Endothelial cell of umbilical vein (primary cell): ENCODE measurements around the gene MED12L. TPM values are rescaled to one million over a fixed set of nuclear protein-coding genes. Genes with fewer than 3 reads are reported as not detected.

Source experiments
- BruUV-seq: library from RNA; stranded (reverse); fragments of 400-500 nt; replicated peaks from 2 replicates; lab custom pipeline; 2021; lab: Mats Ljungman, UMichigan
- CTCF ChIA-PET: fragments of 300-600, 350-600 bp; sonication (Branson Sonifier 250); formaldehyde crosslinking; loops from one replicate; lab custom pipeline; 2021; ENCODE audit warnings: antibody characterized with exemption, inconsistent platforms; lab: Charles Lee
- POLR2A ChIA-PET: fragments of 300-600, 350-600 bp; sonication (Branson Sonifier 250); formaldehyde crosslinking; loops from one replicate; lab custom pipeline; 2021; ENCODE audit warnings: antibody characterized with exemption, inconsistent platforms; lab: Charles Lee
- DNase-seq: peaks from one replicate; pipeline ENCODE4 v3.0.0-alpha.2; 2011; ENCODE audit warnings: low read depth, low spot score
- FAIRE-seq: peaks from 2 replicates; lab custom pipeline; 2011; peaks lifted over from hg19 to GRCh38; lab: Jason Lieb, UNC
- H2AFZ ChIP-seq: 2 replicates; pipeline ENCODE4 v1.6.0; 2012; ENCODE audit warnings: low read depth, low read length, control low read depth, inconsistent platforms
- H3K27ac ChIP-seq: 2 replicates; pipeline ENCODE4 v1.5.1; 2011; ENCODE audit warnings: low read depth, mild to moderate bottlenecking, control low read depth, low read length, moderate library complexity; ENCODE audit not compliant: insufficient read depth
- H3K27me3 ChIP-seq, 2 experiments: 2 replicates each; pipeline versions ENCODE4 v1.6.0 to v1.6.1; 2011; ENCODE audit warnings: low read length in 2 of 2, mixed read lengths in 1 of 2; ENCODE audit not compliant: control insufficient read depth in 2 of 2, insufficient read depth in 2 of 2
- H3K36me3 ChIP-seq, 2 experiments: 2 replicates in 1 of 2; 3 replicates in 1 of 2; pipeline ENCODE4 v1.5.1; 2011; ENCODE audit warnings: low read length in 2 of 2, mild to moderate bottlenecking in 1 of 2, moderate library complexity in 1 of 2; ENCODE audit not compliant: control insufficient read depth in 2 of 2, insufficient read depth in 2 of 2; ENCODE audit errors: extremely low read depth in 1 of 2
- H3K4me1 ChIP-seq: 3 replicates; pipeline ENCODE4 v1.5.1; 2011; ENCODE audit warnings: mild to moderate bottlenecking, low read length; ENCODE audit not compliant: control insufficient read depth, insufficient read depth; ENCODE audit errors: extremely low read depth
- H3K4me2 ChIP-seq: 2 replicates; pipeline ENCODE4 v1.6.1; 2011; ENCODE audit warnings: low read length, control low read depth, mixed read lengths; ENCODE audit not compliant: insufficient read depth
- H3K4me3 ChIP-seq, 3 experiments: fragments of 200-600 bp in 1 of 3; sonication (generic), shearing (Covaris generic) in 1 of 3; replicated peaks in 1 of 3; 2 replicates each; pipeline ENCODE4 v1.5.1; 2011 to 2016; ENCODE audit warnings: control low read depth in 3 of 3, low read length in 3 of 3, mild to moderate bottlenecking in 2 of 3, inconsistent platforms in 1 of 3, low read depth in 1 of 3, moderate library complexity in 1 of 3; ENCODE audit not compliant: insufficient read depth in 1 of 3
- H3K79me2 ChIP-seq: 2 replicates; pipeline ENCODE4 v1.6.0; 2012; ENCODE audit warnings: low read length, inconsistent platforms; ENCODE audit not compliant: control insufficient read depth, insufficient read depth
- H3K9ac ChIP-seq: replicated peaks from 2 replicates; pipeline ENCODE3; 2011; ENCODE audit warnings: low read length, control low read depth; ENCODE audit not compliant: insufficient read depth; ENCODE audit errors: extremely low read depth
- H3K9me1 ChIP-seq: replicated peaks from 3 replicates; pipeline ENCODE4 v1.6.0; 2011; ENCODE audit warnings: mild to moderate bottlenecking, low read length; ENCODE audit not compliant: control insufficient read depth, insufficient read depth; ENCODE audit errors: extremely low read depth
- H3K9me3 ChIP-seq: replicated peaks from 2 replicates; pipeline ENCODE4 v1.5.1; 2012; ENCODE audit warnings: low read length, inconsistent platforms; ENCODE audit not compliant: control insufficient read depth, insufficient read depth
- H4K20me1 ChIP-seq: replicated peaks from 2 replicates; pipeline ENCODE3; 2011; ENCODE audit warnings: mild to moderate bottlenecking, low read length; ENCODE audit not compliant: control insufficient read depth, insufficient read depth; ENCODE audit errors: extremely low read depth
- EZH2 ChIP-seq: IDR thresholded peaks from 2 replicates; pipeline ENCODE4 v1.6.1; 2012; ENCODE audit warnings: borderline replicate concordance, low read depth, mild to moderate bottlenecking, moderate library complexity, low read length, inconsistent platforms; ENCODE audit not compliant: severe bottlenecking
- FOS ChIP-seq: IDR thresholded peaks from 2 replicates; pipeline ENCODE4 v1.6.1; 2011; ENCODE audit warnings: mild to moderate bottlenecking, low read length, moderate library complexity, borderline replicate concordance; ENCODE audit not compliant: insufficient read depth
- GATA2 ChIP-seq: IDR thresholded peaks from 2 replicates; pipeline ENCODE4 v1.7.0; 2011; ENCODE audit warnings: low read depth, mild to moderate bottlenecking, moderate library complexity, mixed read lengths, low read length; ENCODE audit not compliant: insufficient read length, insufficient read depth
- JUN ChIP-seq: IDR thresholded peaks from 2 replicates; pipeline ENCODE4 v1.6.1; 2011; ENCODE audit warnings: borderline replicate concordance, low read depth; ENCODE audit not compliant: insufficient read length, insufficient read depth
- MYC ChIP-seq: IDR thresholded peaks from one replicate; pipeline ENCODE4 v1.6.1; 2011; ENCODE audit warnings: mild to moderate bottlenecking, low read depth, low read length
- POLR2A ChIP-seq: IDR thresholded peaks from 2 replicates; pipeline ENCODE4 v1.6.1; 2012; ENCODE audit warnings: low read depth, mild to moderate bottlenecking, control low read depth, low read length
- POLR2AphosphoS5 ChIP-seq: IDR thresholded peaks from 2 replicates; pipeline ENCODE4 v1.6.1; 2012; ENCODE audit warnings: low read depth, mild to moderate bottlenecking, control low read depth, low read length, moderate library complexity; ENCODE audit not compliant: insufficient read depth
- dilution Hi-C: fragments of 300-500 bp; cut with MboI; formaldehyde crosslinking; loops from one replicate; pipeline ENCODE4 v1.15.0; 2019; ENCODE audit warnings: low sequenced_read_pairs; ENCODE audit not compliant: extremely low pct_ligation_motif_present
- intact Hi-C: fragments of 100-400 bp; cut with micrococcal nuclease; formaldehyde crosslinking; loops from one replicate; pipeline ENCODE4 v1.10.0; 2022
- polyA plus RNA-seq, 4 experiments: library from polyadenylated mRNA; depleted of rRNA in 3 of 4; stranded (reverse) in 3 of 4; unstranded in 1 of 4; fragments of >200 nt; gene quantifications; 2 replicates each; pipeline versions ENCODE4 v1.2.1 to v1.2.3, GENCODE V29; 2011 to 2012; ENCODE audit warnings: missing spikeins in 1 of 4
- total RNA-seq: library from RNA; stranded (reverse); gene quantifications from 2 replicates; pipeline ENCODE4 v1.2.3, GENCODE V29; 2021
- TF ChIP-seq, protein P1 (sequence below): IDR thresholded peaks from 2 replicates; pipeline ENCODE4 v1.6.1; 2011; ENCODE audit not compliant: insufficient read depth, insufficient read length
- TF ChIP-seq, protein P2 (sequence below), 2 donors: IDR thresholded peaks; 1 replicate in 1 of 2; 2 replicates in 1 of 2; pipeline ENCODE4 v1.5.1; 2011; ENCODE audit warnings: low read length in 2 of 2, mild to moderate bottlenecking in 2 of 2, moderate library complexity in 2 of 2, control low read depth in 1 of 2, inconsistent platforms in 1 of 2, low read depth in 1 of 2; ENCODE audit not compliant: insufficient read depth in 1 of 2; ENCODE audit errors: extremely low read depth in 1 of 2

Gene MED12L
- total and polyA plus RNA-seq, 2 donors (not counting 3 experiments of a cell fraction or from before 2014, with no cell fraction given), result 0.03 to 0.27 TPM

DNA sequence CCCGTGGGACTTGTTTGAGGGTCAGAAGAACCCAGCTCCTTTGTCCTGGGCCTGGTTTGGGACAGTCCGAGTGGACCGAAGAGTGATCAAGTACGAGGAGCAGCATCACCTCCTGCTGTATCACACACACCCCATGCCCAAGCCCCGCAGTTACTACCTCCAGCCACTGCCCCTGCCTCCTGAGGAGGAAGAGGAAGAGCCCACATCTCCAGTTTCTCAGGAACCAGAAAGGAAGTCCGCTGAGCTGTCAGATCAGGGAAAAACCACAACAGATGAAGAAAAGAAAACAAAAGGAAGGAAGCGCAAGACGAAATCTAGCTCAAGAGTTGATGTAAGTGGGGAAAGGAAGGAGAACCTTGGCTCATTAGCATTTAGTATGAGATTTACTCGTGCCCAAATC is 302.4 kb downstream of the MED12L start:
- FAIRE-seq, result no peak
- intact Hi-C loops, result no loop called here
- CTCF ChIA-PET, result interaction anchor here (1.4 kb wide), 1 partner anchor 8 kb away, joined by 4 read pairs; no protein-coding TSS in a partner anchor
- Histone ChIP-seq H3K27me3 (no peaks in the 10 kb centered on the region), H3K9me1 (no peaks in the 10 kb centered on the region), H3K4me3 (no peak overlapping the region), H3K36me3 (no peaks in the 10 kb centered on the region), H2AFZ (no peak overlapping the region), H3K4me2 (no peak overlapping the region), H3K27ac (no peak overlapping the region), H3K9ac (no peak overlapping the region), H3K9me3 (no peaks in the 10 kb centered on the region), H3K79me2 (no peaks in the 10 kb centered on the region), H4K20me1 (no peaks in the 10 kb centered on the region), H3K4me1 (no peaks in the 10 kb centered on the region)
- no TSS peak for BruUV-seq
- DNase-seq, result no peak
- POLR2A ChIA-PET, result no interaction called here
- dilution Hi-C loops, result no loop called here
- TF ChIP-seq MYC (no peak), POLR2AphosphoS5 (no peak), POLR2A (no peak), EZH2 (no peak), GATA2 (no peak), FOS (no peak), JUN (no peak)
- TF ChIP-seq, protein P1, sequence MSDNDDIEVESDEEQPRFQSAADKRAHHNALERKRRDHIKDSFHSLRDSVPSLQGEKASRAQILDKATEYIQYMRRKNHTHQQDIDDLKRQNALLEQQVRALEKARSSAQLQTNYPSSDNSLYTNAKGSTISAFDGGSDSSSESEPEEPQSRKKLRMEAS, result no peak
- TF ChIP-seq, protein P2, sequence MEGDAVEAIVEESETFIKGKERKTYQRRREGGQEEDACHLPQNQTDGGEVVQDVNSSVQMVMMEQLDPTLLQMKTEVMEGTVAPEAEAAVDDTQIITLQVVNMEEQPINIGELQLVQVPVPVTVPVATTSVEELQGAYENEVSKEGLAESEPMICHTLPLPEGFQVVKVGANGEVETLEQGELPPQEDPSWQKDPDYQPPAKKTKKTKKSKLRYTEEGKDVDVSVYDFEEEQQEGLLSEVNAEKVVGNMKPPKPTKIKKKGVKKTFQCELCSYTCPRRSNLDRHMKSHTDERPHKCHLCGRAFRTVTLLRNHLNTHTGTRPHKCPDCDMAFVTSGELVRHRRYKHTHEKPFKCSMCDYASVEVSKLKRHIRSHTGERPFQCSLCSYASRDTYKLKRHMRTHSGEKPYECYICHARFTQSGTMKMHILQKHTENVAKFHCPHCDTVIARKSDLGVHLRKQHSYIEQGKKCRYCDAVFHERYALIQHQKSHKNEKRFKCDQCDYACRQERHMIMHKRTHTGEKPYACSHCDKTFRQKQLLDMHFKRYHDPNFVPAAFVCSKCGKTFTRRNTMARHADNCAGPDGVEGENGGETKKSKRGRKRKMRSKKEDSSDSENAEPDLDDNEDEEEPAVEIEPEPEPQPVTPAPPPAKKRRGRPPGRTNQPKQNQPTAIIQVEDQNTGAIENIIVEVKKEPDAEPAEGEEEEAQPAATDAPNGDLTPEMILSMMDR (IDR thresholded peaks at IDR 0.05; ENCODE audit: extremely low read depth in 1 of 2, insufficient read depth in 1 of 2, low read depth in 1 of 2, low read length in 2 of 2), result no peak
